Prostate gland (tissue), 2 donors: Measurements from ENCODE around the gene MPV17. TPM values are rescaled to one million over a fixed set of nuclear protein-coding genes. Genes with fewer than 3 reads are reported as not detected.
A peak's percentile ranks its signal among the peaks of the same experiment; 100 is the strongest.
"Not testable (repeated sequence)": the region's sequence is repeated elsewhere in the genome, so short reads cannot be mapped to it uniquely, and the experiment has no call there.

Experiments used
- DNase-seq: peaks from one replicate; pipeline ENCODE4 v3.0.0-alpha.2; 2019; ENCODE audit warnings: low spot score
- H3K27ac ChIP-seq, 2 donors: fragments of 200-600 bp; sonication (generic); 2 replicates each; pipeline ENCODE4 v1.5.1; 2017 to 2019
- H3K27me3 ChIP-seq: fragments of 200-600 bp; sonication (generic); replicated peaks from 2 replicates; pipeline ENCODE4 v1.5.1; 2019; ENCODE audit not compliant: insufficient read depth
- H3K36me3 ChIP-seq, 2 donors: fragments of 200-600 bp; sonication (generic); 1 replicate in 1 of 2; 2 replicates in 1 of 2; pipeline versions ENCODE4 v1.5.1 to v1.8.1; 2017 to 2019
- H3K4me1 ChIP-seq: fragments of 200-600 bp; sonication (generic); replicated peaks from 2 replicates; pipeline ENCODE4 v1.5.1; 2019
- H3K4me3 ChIP-seq, 2 donors: fragments of 200-600 bp; sonication (generic); 2 replicates each; pipeline ENCODE4 v1.5.1; 2017 to 2019
- H3K9me3 ChIP-seq: fragments of 200-600 bp; sonication (generic); 2 replicates; pipeline ENCODE4 v1.5.1; 2017
- CTCF ChIP-seq, 4 experiments: fragments of 200-600 bp in 2 of 4; fragments of 450-650 bp in 2 of 4; sonication (generic) in 2 of 4; IDR thresholded peaks; 1 replicate in 3 of 4; 2 replicates in 1 of 4; pipeline ENCODE4 v1.5.1; 2016 to 2019; ENCODE audit warnings: antibody characterized with exemption in 4 of 4, mild to moderate bottlenecking in 2 of 4, moderate library complexity in 2 of 4
- POLR2A ChIP-seq: fragments of 450-650 bp; IDR thresholded peaks from one replicate; pipeline ENCODE4 v1.6.1; 2016; ENCODE audit warnings: antibody characterized with exemption, mild to moderate bottlenecking
- POLR2AphosphoS5 ChIP-seq: sonication (generic); formaldehyde crosslinking; IDR thresholded peaks from one replicate; pipeline ENCODE4 v1.6.1; 2017; ENCODE audit warnings: antibody characterized with exemption
- WGBS: methylation state at CpG from one replicate; pipeline ENCODE4 v1.1.5; 2018; 5-methylcytosine and 5-hydroxymethylcytosine counted together
- intact Hi-C: fragments of 100-400 bp; cut with DNase I; formaldehyde crosslinking; loops from one replicate; pipeline ENCODE4 v1.14.2; 2022
- total RNA-seq, 2 donors: library from RNA; depleted of rRNA; stranded (reverse); fragments of >200 nt; gene quantifications; one replicate each; pipeline ENCODE4 v1.1.0, GENCODE V29; 2016

MPV17 gene
- total RNA-seq, 2 donors from 2014 or later, result 82.5 to 90.3 TPM

- peaks cover 0 to 5% of the 10 kb centered on the region in 2 donors for H3K36me3 ChIP-seq
- peaks cover 10% of the 10 kb centered on the region for H3K4me1 ChIP-seq
- H3K9me3 ChIP-seq, result no peaks in the 10 kb centered on the region
- H3K4me3 ChIP-seq, result no peak overlapping the region
- peaks cover 3% of the 10 kb centered on the region for H3K27me3 ChIP-seq
- DNase-seq, result no peak
- TF ChIP-seq CTCF (IDR thresholded peaks at IDR 0.05), result no peak
- TF ChIP-seq POLR2AphosphoS5, result no peak
- no peak for TF ChIP-seq POLR2A
- 2% methylated on average over 51 of the region's 51 CpGs for WGBS
- H3K27ac ChIP-seq, result no peak overlapping the region
- intact Hi-C loops, result no loop called here
Measured at GRCh38 chr2:27306573-27307286, 16.2 kb downstream of the MPV17 start.

- peaks cover 3% of the 10 kb centered on the region for H3K27me3 ChIP-seq
Measured at GRCh38 chr2:27306136-27306535, 16.8 kb downstream of the MPV17 start.

GRCh38 chr2:27305516-27305915, 17.4 kb downstream of the MPV17 start:
- Histone ChIP-seq H3K27me3 (peaks cover 3% of the 10 kb centered on the region), H3K4me1 (peaks cover 10% of the 10 kb centered on the region), H3K9me3 (no peaks in the 10 kb centered on the region), H3K4me3 (no peak overlapping the region), H3K27ac (no peak overlapping the region), H3K36me3 (no peaks in the 10 kb centered on the region)
- DNase-seq, result no peak
- intact Hi-C loops, result no loop called here
- WGBS, result 88% methylated on average over 16 of the region's 16 CpGs
- no peak for TF ChIP-seq POLR2A
- TF ChIP-seq CTCF (IDR thresholded peaks at IDR 0.05), result no peak
- no peak for TF ChIP-seq POLR2AphosphoS5

More at GRCh38 chr2:27306136-27306535, 16.8 kb downstream of the MPV17 start:
- DNase-seq, result no peak
- 29% methylated on average over 26 of the region's 26 CpGs for WGBS
- Histone ChIP-seq H3K27ac (no peak overlapping the region), H3K4me1 (peaks cover 10% of the 10 kb centered on the region), H3K36me3 (no peaks in the 10 kb centered on the region), H3K4me3 (no peak overlapping the region), H3K9me3 (no peaks in the 10 kb centered on the region)
- intact Hi-C loops, result no loop called here
- TF ChIP-seq POLR2A (no peak), CTCF (IDR thresholded peaks at IDR 0.05) (no peak), POLR2AphosphoS5 (no peak)

- H3K27me3 ChIP-seq, result peaks cover 3% of the 10 kb centered on the region
- 79% methylated on average over 13 of the region's 13 CpGs for WGBS
- intact Hi-C loops, result no loop called here
Measured at GRCh38 chr2:27304488-27305240, 18.2 kb downstream of the MPV17 start.

GRCh38 chr2:27303093-27304025, 19.5 kb downstream of the MPV17 start:
- H3K4me3 ChIP-seq, result peak overlapping the region; percentile 7 to 11
- peaks cover 3% of the 10 kb centered on the region for H3K27me3 ChIP-seq
- no peaks in the 10 kb centered on the region for H3K36me3 ChIP-seq
- 26% methylated on average over 25 of the region's 25 CpGs for WGBS
- no peak overlapping the region for H3K27ac ChIP-seq
- peak; percentile 40 for DNase-seq
- intact Hi-C loops, result no loop called here
- TF ChIP-seq POLR2A (no peak), POLR2AphosphoS5 (peak; percentile 65), CTCF (IDR thresholded peaks at IDR 0.05) (peak; percentile 77 to 86 (median 86))
- H3K4me1 ChIP-seq, result peaks cover 10% of the 10 kb centered on the region
- no peaks in the 10 kb centered on the region for H3K9me3 ChIP-seq

More at GRCh38 chr2:27304488-27305240, 18.2 kb downstream of the MPV17 start:
- H3K27ac ChIP-seq, result no peak overlapping the region
- DNase-seq, result no peak
- H3K9me3 ChIP-seq, result no peaks in the 10 kb centered on the region
- H3K4me3 ChIP-seq, result no peak overlapping the region
- H3K36me3 ChIP-seq, result no peaks in the 10 kb centered on the region
- TF ChIP-seq POLR2AphosphoS5 (no peak), POLR2A (no peak)
- peaks cover 10% of the 10 kb centered on the region for H3K4me1 ChIP-seq

GRCh38 chr2:27300606-27301005, 22.3 kb downstream of the MPV17 start:
- H3K36me3 ChIP-seq, H3K9me3 ChIP-seq, H3K4me1 ChIP-seq, DNase-seq, H3K27me3 ChIP-seq, H3K4me3 ChIP-seq, intact Hi-C loops, H3K27ac ChIP-seq: not testable (repeated sequence)
- WGBS, result 63% methylated on average over 4 of the region's 4 CpGs
